Ishikawa (cell line): Measurements from ENCODE around the gene BCR.

Experiments used
- CEBPB ChIP-seq: IDR thresholded peaks from 2 replicates; pipeline ENCODE4 v1.6.1; 2012
- CREB1 ChIP-seq: IDR thresholded peaks from 2 replicates; pipeline ENCODE4 v1.6.1; 2012; ENCODE audit warnings: low read depth
- EP300 ChIP-seq: IDR thresholded peaks from 2 replicates; pipeline ENCODE4 v1.6.1; 2012; ENCODE audit warnings: borderline replicate concordance
- FOXM1 ChIP-seq: IDR thresholded peaks from 2 replicates; pipeline ENCODE4 v1.6.1; 2012; ENCODE audit warnings: low read depth, borderline replicate concordance
- MAX ChIP-seq: IDR thresholded peaks from 2 replicates; pipeline ENCODE4 v1.6.1; 2012
- NFIC ChIP-seq: IDR thresholded peaks from 2 replicates; pipeline ENCODE4 v1.6.1; 2012
- RAD21 ChIP-seq: IDR thresholded peaks from 2 replicates; pipeline ENCODE4 v1.6.1; 2012; ENCODE audit warnings: low read depth
- REST ChIP-seq: IDR thresholded peaks from 2 replicates; pipeline ENCODE4 v1.6.1; 2012; ENCODE audit warnings: low read depth, mild to moderate bottlenecking
- TAF1 ChIP-seq: IDR thresholded peaks from 2 replicates; pipeline ENCODE4 v1.6.1; 2012; ENCODE audit warnings: low read depth, mild to moderate bottlenecking
- TCF12 ChIP-seq: IDR thresholded peaks from 2 replicates; pipeline ENCODE4 v1.6.1; 2012; ENCODE audit warnings: low read depth
- YY1 ChIP-seq: IDR thresholded peaks from 2 replicates; pipeline ENCODE4 v1.6.1; 2012; ENCODE audit warnings: low read depth
- ZBTB7A ChIP-seq: IDR thresholded peaks from 2 replicates; pipeline ENCODE4 v1.6.1; 2012; ENCODE audit warnings: low read depth

GRCh38 chr22:23161029-23161428 is 19.3 kb upstream of the BCR start:
- no peak for TF ChIP-seq REST
- no peak for TF ChIP-seq ZBTB7A
- TF ChIP-seq MAX: no peak
- no peak for TF ChIP-seq CREB1
- no peak for TF ChIP-seq CEBPB
- TF ChIP-seq FOXM1: no peak
- TF ChIP-seq YY1: no peak
- TF ChIP-seq EP300: no peak
- TF ChIP-seq TCF12: no peak
- TF ChIP-seq NFIC: no peak
- TF ChIP-seq TAF1: no peak
- TF ChIP-seq RAD21: no peak
